ENCODE data around the gene ANXA2R.

Gene ANXA2R

DNA sequence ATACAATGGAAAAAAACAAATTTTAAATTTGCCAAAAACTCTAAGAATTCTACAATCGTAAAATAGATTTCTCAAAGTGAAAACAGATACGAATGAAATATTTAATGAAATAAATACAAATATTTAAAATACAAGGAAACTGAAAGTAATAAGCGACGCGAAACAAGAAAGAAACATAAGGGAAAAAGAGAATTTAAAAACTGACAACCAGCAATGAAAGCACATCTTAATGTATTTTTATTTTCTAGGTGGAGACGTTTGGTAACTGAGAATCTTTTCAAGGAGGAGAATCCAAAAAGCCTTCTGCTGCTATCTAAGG lies 1.0 kb downstream of the ANXA2R start:
- Histone ChIP-seq H3F3A (ENCODE audit: low read depth) (peaks cover 29% of the 10 kb centered on the region), H3K36me3 (ENCODE audit: insufficient read depth, low read length) (no peaks in the 10 kb centered on the region), H3K9me2 (replicated peaks; ENCODE audit: low read depth, low read length) (no peaks in the 10 kb centered on the region), H4K20me1 (ENCODE audit: insufficient read depth, low read length, poor library complexity, severe bottlenecking) (peaks cover 17% of the 10 kb centered on the region), H3K4me3 (ENCODE audit: low read length, poor library complexity, severe bottlenecking) (peak overlapping the region; percentile 90), H3K4me2 (ENCODE audit: low read depth, low read length, poor library complexity, severe bottlenecking) (peak overlapping the region; percentile 87), H3K27me3 (ENCODE audit: insufficient read depth, low read length, poor library complexity, severe bottlenecking) (peaks cover 13% of the 10 kb centered on the region), H2AFZ (ENCODE audit: low read length) (no peak overlapping the region), H3K9me3 (ENCODE audit: insufficient read depth, low read depth, low read length) (no peaks in the 10 kb centered on the region), H3K4me1 (ENCODE audit: insufficient read depth, low read length, poor library complexity, severe bottlenecking) (peaks cover 33% of the 10 kb centered on the region), H3K79me2 (ENCODE audit: insufficient read depth, low read length) (peaks cover 87% of the 10 kb centered on the region), H3K9ac (ENCODE audit: low read depth, low read length, poor library complexity, severe bottlenecking) (peak overlapping the region; percentile 96)
- no peak for TF ChIP-seq EZH2phosphoT487 (IDR thresholded peaks at IDR 0.05; ENCODE audit: borderline replicate concordance)
- TF ChIP-seq, protein P1, sequence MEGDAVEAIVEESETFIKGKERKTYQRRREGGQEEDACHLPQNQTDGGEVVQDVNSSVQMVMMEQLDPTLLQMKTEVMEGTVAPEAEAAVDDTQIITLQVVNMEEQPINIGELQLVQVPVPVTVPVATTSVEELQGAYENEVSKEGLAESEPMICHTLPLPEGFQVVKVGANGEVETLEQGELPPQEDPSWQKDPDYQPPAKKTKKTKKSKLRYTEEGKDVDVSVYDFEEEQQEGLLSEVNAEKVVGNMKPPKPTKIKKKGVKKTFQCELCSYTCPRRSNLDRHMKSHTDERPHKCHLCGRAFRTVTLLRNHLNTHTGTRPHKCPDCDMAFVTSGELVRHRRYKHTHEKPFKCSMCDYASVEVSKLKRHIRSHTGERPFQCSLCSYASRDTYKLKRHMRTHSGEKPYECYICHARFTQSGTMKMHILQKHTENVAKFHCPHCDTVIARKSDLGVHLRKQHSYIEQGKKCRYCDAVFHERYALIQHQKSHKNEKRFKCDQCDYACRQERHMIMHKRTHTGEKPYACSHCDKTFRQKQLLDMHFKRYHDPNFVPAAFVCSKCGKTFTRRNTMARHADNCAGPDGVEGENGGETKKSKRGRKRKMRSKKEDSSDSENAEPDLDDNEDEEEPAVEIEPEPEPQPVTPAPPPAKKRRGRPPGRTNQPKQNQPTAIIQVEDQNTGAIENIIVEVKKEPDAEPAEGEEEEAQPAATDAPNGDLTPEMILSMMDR (conservative IDR thresholded peaks at IDR 0.05; ENCODE audit: low read length), result no peak

DNA sequence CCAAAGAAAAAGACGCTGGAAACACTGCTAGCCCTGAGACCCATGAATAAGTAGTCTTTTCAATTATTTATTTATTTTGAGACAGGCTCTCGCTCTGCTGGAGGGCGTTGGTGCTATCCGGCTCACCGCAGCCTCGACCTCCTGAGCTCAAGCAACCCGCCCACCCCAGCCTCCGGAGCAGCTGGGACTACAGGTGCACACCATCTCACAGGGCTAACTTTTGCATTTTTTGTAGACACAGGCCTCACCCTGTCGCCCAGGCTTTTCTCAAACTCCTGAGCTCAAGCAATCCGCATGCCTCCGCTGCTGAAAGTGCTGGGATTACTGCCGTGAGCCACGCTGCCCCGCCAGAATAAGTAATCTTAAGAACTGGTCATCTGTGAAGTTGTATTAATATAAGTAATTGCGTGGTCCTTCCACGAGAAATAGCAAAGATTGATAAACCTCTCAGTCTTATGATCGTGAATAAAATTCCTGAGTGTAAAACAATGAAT lies 1.6 kb downstream of the ANXA2R start:
- peak overlapping the region; percentile 90 for H3K4me3 ChIP-seq (ENCODE audit: low read length, poor library complexity, severe bottlenecking)

DNA sequence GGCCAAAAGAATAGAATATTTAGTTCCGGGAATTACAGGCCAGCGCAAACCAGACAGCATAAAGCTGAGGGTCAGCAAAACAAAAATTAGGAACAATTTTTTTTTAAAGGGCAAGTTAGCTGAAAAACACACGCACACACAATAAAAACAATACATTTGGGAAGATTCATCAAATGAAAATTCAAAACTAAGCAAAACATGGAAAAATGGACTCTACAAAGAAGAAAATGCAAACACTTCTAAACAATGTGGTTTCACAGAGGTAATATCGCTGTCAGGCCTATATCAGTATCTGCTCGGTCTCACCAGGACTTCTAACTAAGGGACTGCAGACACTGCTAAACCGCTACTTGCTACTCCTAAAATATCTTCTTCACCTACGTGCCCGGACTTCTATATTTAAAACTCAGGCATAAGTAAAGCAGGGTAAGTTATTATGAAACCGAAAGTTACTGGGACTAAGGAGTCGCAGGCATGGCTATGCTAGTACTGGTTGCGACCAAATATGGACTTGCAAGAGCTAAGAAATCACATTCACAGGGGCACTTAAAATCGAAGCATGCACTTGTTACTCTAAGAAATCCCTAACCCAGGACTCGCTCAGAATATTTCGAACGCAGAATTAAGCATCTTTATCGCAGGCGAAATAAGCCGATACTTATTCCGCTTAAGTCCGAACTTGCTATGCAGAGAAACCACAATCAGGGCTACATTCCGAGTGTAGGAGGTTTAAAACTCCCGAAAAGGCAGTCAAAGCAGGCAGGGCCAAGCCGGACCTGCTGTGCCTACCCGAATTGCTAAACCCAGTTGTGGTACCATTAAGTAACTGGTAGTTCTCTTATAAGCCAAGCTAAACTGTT lies 2.3 kb downstream of the ANXA2R start:
- Histone ChIP-seq H3K27me3 (ENCODE audit: insufficient read depth, low read length, poor library complexity, severe bottlenecking) (peaks cover 13% of the 10 kb centered on the region), H2AFZ (ENCODE audit: low read length) (no peak overlapping the region), H3F3A (ENCODE audit: low read depth) (peaks cover 28% of the 10 kb centered on the region), H3K9me3 (ENCODE audit: insufficient read depth, low read depth, low read length) (no peaks in the 10 kb centered on the region), H3K9me2 (replicated peaks; ENCODE audit: low read depth, low read length) (no peaks in the 10 kb centered on the region), H4K20me1 (ENCODE audit: insufficient read depth, low read length, poor library complexity, severe bottlenecking) (peaks cover 22% of the 10 kb centered on the region), H3K4me2 (ENCODE audit: low read depth, low read length, poor library complexity, severe bottlenecking) (peak overlapping the region; percentile 87), H3K9ac (ENCODE audit: low read depth, low read length, poor library complexity, severe bottlenecking) (peak overlapping the region; percentile 96), H3K36me3 (ENCODE audit: insufficient read depth, low read length) (no peaks in the 10 kb centered on the region), H3K4me1 (ENCODE audit: insufficient read depth, low read length, poor library complexity, severe bottlenecking) (peaks cover 36% of the 10 kb centered on the region), H3K79me2 (ENCODE audit: insufficient read depth, low read length) (peaks cover 93% of the 10 kb centered on the region), H3K4me3 (ENCODE audit: low read length, poor library complexity, severe bottlenecking) (peak overlapping the region; percentile 90)
- TF ChIP-seq, protein P1 (conservative IDR thresholded peaks at IDR 0.05; ENCODE audit: low read length), result no peak
- TF ChIP-seq EZH2phosphoT487 (IDR thresholded peaks at IDR 0.05; ENCODE audit: borderline replicate concordance), result no peak

More for the DNA sequence above, 1.6 kb downstream of the ANXA2R start:
- H3K4me1 ChIP-seq (ENCODE audit: insufficient read depth, low read length, poor library complexity, severe bottlenecking), result peaks cover 37% of the 10 kb centered on the region
- H3K27me3 ChIP-seq (ENCODE audit: insufficient read depth, low read length, poor library complexity, severe bottlenecking), result peaks cover 13% of the 10 kb centered on the region
- H4K20me1 ChIP-seq (ENCODE audit: insufficient read depth, low read length, poor library complexity, severe bottlenecking), result peaks cover 22% of the 10 kb centered on the region
- TF ChIP-seq EZH2phosphoT487 (IDR thresholded peaks at IDR 0.05; ENCODE audit: borderline replicate concordance), result no peak
- TF ChIP-seq, protein P1 (conservative IDR thresholded peaks at IDR 0.05; ENCODE audit: low read length), result no peak
- no peaks in the 10 kb centered on the region for H3K9me2 ChIP-seq (replicated peaks; ENCODE audit: low read depth, low read length)
- peaks cover 91% of the 10 kb centered on the region for H3K79me2 ChIP-seq (ENCODE audit: insufficient read depth, low read length)
- no peaks in the 10 kb centered on the region for H3K9me3 ChIP-seq (ENCODE audit: insufficient read depth, low read depth, low read length)
- H3K36me3 ChIP-seq (ENCODE audit: insufficient read depth, low read length), result no peaks in the 10 kb centered on the region
- H3K9ac ChIP-seq (ENCODE audit: low read depth, low read length, poor library complexity, severe bottlenecking), result peak overlapping the region; percentile 96
- H2AFZ ChIP-seq (ENCODE audit: low read length), result no peak overlapping the region
- peak overlapping the region; percentile 87 for H3K4me2 ChIP-seq (ENCODE audit: low read depth, low read length, poor library complexity, severe bottlenecking)
- H3F3A ChIP-seq (ENCODE audit: low read depth), result peaks cover 29% of the 10 kb centered on the region
